Measurements from ENCODE around the gene ID2.

DNA sequence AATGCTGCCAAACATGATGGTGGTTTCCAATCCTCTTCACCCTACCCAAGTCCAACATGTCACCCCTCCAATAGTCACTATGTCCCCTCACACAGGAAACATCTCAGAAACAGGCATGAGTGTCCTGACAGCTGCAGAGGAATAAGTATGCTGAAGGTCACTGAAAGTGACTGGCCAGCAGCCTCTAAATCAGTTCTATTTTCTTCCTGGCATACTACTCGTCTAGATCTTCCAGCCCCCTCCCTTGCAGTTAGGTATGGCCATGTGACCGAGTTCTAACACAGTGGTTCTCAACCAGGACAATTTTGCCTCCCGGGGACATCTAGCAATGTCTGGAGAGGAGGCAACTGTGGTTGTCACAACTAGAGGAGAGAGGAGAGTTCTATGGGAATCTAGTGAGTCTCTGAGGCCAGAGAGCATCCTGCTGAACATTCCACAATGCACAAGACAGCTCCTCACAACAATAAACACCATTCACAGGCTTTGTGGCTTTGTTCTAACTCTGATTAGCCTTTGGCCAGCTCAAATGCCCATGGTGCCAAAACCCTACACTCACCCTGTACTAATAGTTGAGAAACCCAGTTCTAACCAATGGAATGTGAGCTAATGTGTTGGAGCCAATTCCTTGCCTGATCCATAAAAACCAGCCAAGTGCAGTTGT, 12.6 kb upstream of the ID2 start:
- TF ChIP-seq, protein P1, sequence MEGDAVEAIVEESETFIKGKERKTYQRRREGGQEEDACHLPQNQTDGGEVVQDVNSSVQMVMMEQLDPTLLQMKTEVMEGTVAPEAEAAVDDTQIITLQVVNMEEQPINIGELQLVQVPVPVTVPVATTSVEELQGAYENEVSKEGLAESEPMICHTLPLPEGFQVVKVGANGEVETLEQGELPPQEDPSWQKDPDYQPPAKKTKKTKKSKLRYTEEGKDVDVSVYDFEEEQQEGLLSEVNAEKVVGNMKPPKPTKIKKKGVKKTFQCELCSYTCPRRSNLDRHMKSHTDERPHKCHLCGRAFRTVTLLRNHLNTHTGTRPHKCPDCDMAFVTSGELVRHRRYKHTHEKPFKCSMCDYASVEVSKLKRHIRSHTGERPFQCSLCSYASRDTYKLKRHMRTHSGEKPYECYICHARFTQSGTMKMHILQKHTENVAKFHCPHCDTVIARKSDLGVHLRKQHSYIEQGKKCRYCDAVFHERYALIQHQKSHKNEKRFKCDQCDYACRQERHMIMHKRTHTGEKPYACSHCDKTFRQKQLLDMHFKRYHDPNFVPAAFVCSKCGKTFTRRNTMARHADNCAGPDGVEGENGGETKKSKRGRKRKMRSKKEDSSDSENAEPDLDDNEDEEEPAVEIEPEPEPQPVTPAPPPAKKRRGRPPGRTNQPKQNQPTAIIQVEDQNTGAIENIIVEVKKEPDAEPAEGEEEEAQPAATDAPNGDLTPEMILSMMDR (IDR thresholded peaks at IDR 0.05) = no peak
- TF ChIP-seq EP300 (IDR thresholded peaks at IDR 0.05) = no peak
